Stimulated activated CD4-positive, alpha-beta T cell treated with anti-CD3 and anti-CD28 coated beads, Interleukin-4, amount 100 ng/mL, for 1 hour (primary cell): ENCODE data around the gene CDK15.

Source experiments
- DNase-seq: peaks from one replicate; pipeline ENCODE4 v3.0.0-alpha.2; 2020

CDK15 gene

DNA sequence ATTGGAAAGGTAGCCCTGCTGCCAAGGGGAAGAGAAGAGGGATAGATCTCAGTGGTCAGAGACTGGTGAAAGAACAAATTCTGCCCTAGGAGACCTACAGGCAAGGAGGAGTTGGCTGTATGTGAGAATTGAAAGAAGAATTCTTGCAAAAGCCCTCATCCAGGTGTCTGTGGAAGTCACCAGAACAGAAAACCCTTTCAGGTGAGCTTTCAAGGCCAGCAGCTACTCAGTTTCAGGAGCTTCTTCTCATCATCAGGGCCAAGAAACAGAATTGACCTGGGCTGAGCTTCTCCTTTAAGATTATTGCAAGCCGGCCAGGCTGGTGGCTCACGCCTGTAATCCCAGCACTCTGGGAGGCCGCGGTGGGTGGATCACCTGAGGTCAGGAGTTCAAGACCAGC lies 110.2 kb downstream of the CDK15 start:
- DNase-seq = no peak

DNA sequence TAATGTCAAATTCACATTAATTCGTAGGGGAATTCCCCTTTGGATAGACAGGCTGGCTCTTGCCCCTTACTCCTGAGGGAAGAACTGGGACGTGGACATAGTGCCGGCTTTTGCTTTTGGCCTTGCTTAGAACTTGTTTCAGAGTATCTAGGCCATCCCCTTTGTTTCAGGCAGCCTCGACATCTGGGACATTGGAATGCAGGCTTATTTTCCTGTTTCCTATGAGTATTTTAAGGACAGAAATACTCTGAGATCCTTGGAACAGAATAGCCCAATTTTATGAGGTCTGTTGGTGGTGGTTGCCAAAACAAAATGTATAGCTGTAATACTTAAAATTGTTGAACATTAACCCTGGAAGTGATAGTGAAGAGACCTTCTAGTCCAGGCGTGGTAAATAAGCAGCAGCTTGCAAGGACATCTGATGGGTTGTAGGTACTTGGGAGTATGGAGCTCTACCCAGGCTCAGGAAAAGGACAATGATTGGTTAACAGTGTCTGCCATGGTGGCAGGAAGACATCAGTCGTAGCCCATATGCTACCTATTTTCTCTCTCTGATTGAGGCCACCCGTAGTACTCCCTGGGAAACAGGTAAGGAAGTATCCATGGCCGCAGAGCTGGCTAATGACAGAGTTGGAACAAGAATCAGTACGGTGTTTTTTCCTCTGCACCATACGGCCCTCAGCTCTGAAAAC lies 112.4 kb downstream of the CDK15 start:
- DNase-seq = no peak

DNA sequence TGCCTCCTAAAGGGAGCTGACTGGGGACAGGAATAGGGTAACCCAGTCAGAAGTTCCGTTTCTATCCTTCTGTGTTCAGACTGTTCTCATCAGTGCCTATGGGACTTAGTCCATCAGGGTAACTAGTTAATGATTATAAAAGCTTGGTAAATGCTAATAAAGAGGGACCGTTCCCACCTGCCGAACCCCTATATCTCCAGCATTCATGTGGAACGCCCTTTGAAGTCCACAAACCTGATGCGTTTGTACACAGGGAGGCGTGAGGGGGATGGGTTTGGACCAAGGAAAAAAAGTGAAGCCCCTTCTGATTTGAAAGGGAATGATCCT lies 112.9 kb downstream of the CDK15 start:
- DNase-seq = no peak

DNA sequence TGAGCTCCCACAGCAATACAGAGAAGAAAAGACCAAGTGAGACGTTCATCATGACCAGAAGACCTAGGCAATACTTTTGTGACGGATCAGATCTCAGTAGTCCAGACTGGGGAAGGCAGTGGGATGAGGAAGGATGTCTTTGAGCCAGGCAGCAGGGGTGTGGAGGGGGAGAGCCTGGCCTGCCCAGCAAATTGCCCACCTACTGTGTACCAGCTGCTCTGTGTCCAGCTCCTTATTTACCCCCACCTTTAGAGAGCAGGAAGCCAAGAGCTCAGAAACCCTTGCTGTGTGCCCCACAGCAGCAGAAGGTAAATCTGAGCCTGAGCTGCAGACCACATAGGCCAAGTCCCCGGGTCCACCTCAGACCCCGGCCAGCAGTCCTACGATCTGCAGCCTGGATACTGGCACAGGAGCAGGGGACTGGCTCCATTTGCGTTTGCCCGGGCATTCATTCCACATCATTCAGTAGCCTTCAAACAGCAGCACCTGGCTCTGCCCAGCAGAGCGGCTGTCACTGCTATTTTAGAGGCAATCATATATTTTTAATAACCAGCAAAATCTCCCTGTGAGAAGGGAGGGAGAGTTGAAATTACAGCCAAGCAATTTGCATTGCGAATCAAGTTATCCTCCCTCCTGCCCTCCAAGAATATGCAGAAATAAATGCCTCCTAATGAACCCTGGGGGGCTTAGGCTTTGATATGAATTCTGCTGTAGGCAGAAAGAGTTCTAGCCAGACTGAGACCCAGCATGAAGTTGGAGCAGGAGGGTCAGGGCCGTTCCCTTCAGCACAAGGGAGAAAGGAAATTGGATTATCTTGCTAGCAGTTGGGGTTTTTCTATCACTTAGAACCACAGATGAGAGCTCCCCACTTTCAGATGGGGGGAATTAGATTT lies 117.3 kb downstream of the CDK15 start:
- DNase-seq = no peak

DNA sequence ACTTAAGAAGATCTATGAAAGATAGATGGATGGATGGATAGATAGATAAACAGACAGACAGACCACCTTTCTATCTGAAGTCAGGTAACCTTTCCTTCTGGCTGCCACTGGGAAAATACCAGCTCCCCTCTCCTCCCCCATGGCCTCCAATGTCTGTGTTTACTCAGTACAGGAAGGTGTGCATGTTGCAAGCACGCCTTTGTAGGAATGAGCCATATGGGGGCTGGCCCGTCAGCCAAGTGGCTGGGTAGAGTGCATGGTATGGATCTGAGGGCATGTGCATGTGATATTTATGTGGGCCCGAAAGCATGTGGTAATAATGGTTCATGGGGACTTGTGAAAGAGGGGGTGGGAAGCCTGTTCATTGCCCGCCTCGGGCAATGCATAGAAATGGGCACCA lies 118.1 kb downstream of the CDK15 start:
- DNase-seq = no peak

DNA sequence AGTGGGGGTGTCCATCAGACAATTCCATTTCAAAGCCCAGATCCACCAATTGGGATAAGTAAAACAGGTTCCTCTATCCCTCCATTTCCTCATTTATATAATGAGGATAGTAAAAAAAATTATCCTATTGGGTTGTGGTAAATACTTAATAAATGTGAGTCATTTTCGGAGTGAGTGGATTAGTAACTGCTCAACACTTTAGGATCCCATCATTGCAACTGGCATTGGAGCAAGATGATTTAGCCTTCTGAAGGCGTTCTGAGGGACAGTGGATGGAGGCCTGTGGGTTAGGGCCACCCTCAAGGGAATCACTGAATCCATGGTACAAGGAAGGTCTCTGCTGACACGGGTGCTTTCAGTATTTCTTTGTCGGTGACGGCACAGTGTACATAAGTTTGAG lies 118.7 kb downstream of the CDK15 start:
- DNase-seq = no peak

DNA sequence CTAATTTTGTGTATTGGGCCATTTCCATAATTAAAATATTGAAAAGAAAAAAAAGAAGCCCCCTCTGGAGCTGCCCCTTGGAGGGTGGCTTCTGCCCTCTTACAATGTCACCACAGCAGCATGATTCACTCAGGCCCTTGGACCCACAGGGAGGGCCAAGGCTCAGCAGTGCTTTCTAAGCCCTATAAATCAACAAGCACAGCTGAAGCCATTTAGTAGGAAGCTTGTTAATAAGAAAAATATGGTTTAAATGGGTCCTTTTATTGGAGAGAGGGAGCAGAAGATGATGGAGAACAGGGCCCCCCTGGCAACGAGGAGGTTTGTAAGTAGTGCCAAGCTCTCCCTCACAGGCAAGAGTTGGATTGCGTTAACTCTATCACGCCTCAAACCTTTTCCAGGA lies 119.7 kb downstream of the CDK15 start:
- no peak for DNase-seq

DNA sequence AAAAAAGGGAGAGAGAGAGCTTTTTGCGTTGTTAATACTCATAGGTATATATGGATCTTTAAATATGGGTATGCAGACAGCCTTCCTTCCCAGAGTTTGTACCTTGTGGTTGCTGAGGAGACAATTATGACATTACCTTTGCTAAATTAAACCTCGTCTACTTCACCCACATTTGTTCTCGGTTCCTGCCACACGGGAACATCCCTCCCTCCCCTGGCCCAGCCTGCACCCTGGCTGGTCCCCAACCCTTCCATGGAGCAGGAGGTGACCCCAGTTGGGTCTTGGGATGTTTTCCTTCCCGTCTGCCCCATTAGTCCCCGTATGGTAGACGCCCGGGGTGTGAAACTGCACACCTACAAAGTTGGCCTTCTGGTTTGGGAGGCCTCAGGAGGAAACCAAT lies 122.0 kb downstream of the CDK15 start:
- no peak for DNase-seq

DNA sequence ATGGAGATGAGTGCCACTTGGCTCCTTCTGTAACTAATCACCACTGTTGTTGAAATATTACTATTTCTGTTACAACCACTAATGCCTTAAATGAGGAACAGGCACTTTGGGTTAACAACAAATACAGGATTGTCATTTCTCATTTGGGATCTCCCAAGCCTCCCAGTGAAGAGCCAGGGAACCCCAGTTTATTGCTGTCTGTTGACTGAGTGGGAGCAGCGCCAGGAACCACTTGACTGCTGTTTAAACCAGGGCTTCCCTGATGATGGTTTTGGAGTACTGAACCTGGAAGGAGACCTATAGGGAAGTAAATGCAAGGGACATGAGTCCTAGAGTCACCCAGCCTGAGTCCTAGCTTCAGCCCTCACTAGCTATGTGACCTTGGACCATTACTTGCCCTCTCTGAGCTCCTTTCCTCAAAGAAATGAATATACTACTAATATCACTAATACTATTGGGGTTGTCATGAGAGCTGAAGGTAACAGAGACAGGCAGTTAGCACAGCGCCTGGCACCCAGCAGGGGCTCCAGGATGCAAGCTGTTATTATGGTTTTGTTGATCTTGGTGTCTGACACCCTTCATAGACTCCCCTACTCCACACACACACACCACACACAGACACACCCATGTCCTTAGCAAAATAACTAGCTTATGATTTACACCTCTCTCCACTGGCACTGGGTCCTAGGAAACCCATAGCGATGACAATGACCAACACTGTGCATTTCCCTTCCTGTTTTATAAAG lies 123.1 kb downstream of the CDK15 start:
- no peak for DNase-seq

DNA sequence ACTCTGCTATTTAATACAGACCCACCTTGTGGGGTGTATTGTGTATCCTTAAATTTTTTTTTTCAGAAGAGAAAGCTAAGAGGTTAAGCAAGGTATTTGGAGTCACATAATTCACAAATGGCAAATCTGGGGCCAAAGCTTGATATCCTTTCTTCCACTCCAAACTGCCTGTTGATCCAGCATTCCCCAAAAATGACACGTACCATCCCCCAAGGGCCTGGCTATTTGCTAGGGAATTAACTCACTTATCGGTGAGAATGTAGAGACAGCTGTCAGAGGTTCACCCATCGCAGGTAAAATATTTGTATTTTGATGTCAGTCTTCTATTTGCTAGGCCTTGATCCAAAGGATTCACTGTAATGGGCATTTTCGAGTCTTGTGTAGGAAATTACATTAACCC lies 123.7 kb downstream of the CDK15 start:
- DNase-seq = no peak

DNA sequence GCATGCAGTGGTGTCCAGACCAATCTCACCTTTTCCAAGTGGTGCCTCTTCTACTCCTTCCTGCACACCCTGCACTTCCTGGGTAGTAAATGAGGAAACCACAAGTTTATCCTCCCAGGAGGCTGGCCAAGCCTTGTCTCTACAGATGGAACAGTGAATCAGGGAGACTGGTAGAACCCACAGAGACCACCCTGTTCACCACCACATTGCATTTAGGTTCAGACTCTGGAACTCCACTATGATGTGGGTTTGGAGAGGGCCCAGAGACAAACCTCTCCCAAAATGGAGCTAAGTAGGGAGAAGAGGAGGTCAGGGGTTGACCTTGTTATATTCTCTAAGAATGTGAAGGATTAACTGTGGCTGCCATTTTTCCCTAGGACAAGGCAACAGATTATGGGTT lies 124.5 kb downstream of the CDK15 start:
- no peak for DNase-seq

DNA sequence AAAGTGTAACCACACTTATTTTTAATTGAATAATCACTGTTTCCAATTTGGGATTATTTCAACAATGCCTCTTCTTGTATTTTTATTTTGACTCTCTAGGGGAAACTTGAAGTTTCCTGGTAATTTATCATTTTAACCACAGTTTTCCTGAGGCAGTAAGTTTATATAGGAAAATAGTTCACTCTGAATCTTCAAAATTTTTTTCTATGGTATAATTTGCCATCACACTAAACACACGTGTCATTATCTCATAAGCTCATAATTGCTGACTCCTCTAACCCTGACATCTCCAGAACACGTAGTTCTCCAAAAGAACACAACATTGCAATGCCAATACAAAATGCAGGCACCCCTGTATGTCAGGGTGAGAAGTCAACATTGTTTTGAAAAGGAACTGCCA lies 125.1 kb downstream of the CDK15 start:
- DNase-seq = no peak

DNA sequence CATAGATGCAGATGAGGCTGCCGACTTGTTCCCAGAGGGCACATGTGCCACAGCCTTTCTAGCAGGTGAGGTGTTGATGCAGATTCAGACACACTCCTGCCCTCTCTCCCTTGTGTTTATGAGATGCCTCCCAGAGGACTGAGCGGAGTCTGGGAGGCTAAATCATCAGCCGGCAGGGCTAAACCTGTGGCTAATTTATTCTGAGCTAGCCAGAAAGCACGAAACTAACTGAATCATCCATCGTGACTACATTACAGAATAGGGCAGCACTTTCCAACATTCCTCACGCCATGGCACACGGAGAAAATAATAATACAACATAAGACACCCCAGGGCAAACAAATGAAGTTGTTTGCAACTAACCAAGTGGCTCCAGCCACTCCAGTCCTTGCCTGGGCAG lies 125.6 kb downstream of the CDK15 start:
- DNase-seq = no peak

DNA sequence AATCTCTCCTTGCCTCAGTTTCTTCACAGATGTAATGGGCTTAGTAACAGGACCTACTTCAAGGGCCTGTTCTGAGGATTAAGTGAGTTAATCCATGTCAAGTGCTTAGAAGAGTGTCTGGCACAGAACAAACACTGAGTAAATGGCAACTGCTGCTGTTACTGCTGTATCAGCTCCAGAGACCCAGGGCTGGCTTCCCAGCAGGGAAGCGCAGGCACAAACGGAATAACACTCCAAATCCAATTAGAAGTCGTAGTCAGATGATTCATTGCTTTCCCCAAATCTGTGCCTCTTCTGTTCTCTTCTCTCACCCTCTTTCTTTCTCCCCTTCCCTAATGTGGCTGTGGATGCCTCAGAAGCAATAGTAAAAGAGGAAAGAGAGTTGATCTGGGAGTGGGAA lies 126.2 kb downstream of the CDK15 start:
- no peak for DNase-seq

DNA sequence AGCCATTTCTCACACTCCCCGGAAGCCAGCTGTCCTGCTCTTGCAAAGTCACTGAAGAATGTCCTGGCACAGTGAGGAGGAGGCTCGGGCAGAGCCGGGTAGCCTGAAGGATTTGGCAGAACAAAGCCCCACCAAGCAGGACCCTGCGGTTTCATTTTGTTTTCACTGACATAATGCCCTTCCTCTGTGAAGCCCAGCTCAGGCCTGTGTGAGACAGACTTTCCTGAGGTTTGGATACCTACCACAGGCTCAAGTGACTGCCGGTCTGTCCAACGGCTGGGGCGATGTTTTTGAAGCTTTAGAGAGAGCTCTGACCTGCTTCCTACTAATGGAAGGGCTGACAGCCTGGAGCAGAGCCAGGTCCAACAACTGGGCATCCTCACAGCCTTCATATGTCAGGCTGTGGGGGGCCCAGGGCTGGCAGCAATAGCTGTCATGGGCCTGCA lies 127.5 kb downstream of the CDK15 start:
- DNase-seq = no peak

DNA sequence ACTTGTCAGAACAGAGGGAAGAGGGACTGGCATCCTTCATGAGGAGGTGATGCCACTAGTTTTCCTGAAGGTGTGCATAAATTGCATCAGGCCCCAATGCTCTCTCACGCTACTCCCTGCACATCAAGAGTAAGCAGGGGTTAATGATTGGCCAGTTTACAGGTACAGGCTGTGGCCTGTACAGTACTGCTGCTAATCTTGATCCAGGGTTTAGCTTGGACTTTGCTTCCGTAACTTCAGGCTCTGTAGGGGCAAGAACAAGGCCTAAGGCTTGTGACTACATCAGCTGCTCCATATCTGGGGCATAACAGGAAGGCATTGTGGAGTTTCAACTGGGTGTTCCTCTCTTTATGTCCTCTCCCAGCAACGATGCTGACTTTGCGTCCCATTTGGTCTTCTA lies 130.5 kb downstream of the CDK15 start:
- no peak for DNase-seq

DNA sequence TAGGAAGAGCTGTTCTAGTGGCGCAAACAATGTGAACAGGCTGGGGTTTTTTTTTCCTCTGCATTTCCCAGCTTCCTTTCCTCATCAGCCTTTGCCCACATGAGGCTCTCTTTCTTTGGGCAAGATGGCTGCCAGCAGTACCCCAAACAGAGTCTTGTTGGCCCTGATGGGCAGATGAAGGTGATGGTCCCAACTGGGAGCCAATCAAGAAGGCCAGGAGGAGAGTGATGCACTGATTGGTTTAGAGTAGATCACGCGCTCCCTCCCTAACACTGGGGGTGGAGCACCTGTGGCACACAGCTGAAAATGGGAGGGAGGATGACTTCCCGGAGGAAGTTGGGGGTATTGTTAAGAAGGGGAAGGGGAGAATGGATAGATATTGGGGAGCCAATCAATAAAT lies 131.0 kb downstream of the CDK15 start:
- DNase-seq = no peak

DNA sequence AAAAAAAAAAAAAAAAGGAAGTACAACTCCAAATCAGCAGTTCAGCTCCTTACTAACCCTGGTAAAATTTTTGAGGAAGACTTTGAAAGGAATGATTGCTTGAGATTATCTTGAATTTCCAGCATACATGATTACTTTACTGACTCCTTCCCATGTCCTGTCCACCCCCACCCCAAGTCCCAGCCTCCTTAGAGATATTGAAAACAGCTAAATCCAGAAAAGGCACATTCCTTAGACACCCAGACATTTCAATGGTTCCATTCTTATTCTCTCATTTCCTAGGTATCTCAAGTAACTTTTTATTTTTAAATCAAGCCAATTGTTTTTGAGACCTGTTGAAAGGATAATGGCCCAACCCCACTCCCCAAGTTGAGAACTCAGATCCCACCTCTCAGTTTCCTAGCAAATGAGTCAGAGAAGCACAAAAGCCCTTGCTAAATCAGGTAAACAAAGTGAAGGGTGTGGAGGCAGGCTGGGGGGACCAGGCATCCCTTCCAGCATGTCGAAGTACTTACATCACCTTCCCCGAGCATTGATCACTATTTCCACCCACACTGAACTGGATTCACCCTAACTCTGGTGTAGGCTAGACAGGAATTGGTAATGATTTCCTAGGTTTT lies 131.9 kb downstream of the CDK15 start:
- no peak for DNase-seq

DNA sequence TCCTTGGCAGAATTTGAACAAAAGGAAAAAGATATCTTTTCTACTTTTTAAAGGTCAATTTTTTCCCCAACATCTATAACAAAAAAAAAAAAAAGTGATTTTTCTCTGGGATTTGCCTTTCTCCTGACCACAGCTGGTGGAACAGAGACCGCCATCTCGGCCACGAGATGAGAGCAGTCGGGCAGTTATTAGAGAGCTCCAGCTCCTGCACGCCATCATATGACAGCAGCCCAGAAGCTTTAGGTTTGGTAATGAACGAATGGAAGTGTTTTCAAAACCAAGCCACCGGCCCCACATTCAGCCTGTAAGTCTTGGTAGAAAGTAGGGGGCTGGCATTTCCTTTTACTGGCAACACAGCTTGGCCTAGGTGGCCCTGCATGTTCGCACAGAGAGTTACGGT lies 132.4 kb downstream of the CDK15 start:
- DNase-seq = no peak

DNA sequence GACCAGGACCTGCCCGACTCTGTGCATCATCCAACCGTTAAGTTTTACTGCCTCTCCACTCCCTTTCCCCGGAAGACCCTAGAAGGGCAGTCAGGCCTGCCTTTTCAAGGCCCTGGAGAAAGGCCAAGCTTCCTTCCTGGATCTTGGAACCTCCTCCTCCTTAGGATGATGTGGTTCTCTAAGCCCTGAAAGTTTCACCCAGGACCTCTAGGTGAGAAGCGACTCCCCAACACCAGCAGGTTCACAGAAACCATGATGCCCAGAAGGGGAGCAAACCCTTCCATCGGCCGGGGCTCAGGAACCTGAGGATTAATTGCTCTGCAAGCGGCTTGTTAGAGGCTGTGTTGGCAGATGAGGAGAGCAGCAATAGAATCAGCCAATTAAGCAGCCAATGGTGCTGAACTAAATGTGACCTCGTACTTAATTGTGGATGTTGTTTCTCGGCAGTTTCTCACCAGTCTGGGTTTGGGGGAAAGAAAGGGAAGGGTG lies 133.2 kb downstream of the CDK15 start:
- no peak for DNase-seq

DNA sequence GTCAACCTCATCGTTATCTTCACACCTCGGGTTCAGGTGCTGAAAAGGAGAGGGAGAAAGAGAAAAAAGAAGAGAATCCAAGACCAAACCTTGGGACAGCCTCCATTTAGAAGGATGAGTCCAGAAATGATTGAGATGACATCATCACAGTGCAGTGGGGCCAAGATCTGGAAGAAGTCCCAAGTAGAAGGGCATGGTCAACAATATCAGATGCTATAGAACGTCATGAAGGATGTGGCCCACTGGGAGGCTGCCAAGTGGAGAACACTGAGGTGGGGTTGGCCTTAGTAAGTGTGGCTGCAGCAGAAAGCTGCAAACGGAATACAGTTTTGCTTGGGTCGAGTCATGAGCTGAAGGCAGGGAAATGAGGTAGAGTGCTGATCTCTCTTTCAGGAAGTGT lies 136.2 kb downstream of the CDK15 start:
- DNase-seq = no peak
